Trophoblast cell (in vitro differentiated cells and primary cell): ENCODE results near the gene EVC.

Source experiments
- DNase-seq, 2 donors: peaks; one replicate each; pipeline ENCODE4 v3.0.0-alpha.2; 2016
- H2AFZ ChIP-seq: 2 replicates; pipeline ENCODE4 v1.6.1; 2013; ENCODE audit warnings: low read length, moderate library complexity, mild to moderate bottlenecking; ENCODE audit not compliant: insufficient read depth, poor library complexity
- H2AK5ac ChIP-seq: 2 replicates; pipeline ENCODE4 v1.6.1; 2013; ENCODE audit warnings: mild to moderate bottlenecking, low read length
- H2BK120ac ChIP-seq: 2 replicates; pipeline ENCODE4 v1.6.1; 2013; ENCODE audit warnings: low read length, mild to moderate bottlenecking, moderate library complexity; ENCODE audit not compliant: insufficient read depth, poor library complexity
- H2BK12ac ChIP-seq: 2 replicates; pipeline ENCODE4 v1.6.1; 2013; ENCODE audit warnings: mild to moderate bottlenecking, low read length, moderate library complexity
- H2BK5ac ChIP-seq: 2 replicates; pipeline ENCODE4 v1.6.1; 2013; ENCODE audit warnings: low read length, low read depth, moderate library complexity, mild to moderate bottlenecking; ENCODE audit not compliant: poor library complexity
- H3K14ac ChIP-seq: 2 replicates; pipeline ENCODE4 v1.6.1; 2013; ENCODE audit warnings: mild to moderate bottlenecking, low read length
- H3K18ac ChIP-seq: 2 replicates; pipeline ENCODE4 v1.6.1; 2013; ENCODE audit warnings: mild to moderate bottlenecking, low read length
- H3K23ac ChIP-seq: 2 replicates; pipeline ENCODE4 v1.6.1; 2013; ENCODE audit warnings: low read length
- H3K27ac ChIP-seq: 2 replicates; pipeline ENCODE4 v1.5.1; 2013; ENCODE audit warnings: low read depth, mild to moderate bottlenecking, inconsistent platforms, low read length, moderate library complexity
- H3K27me3 ChIP-seq: 2 replicates; pipeline ENCODE4 v1.6.1; 2013; ENCODE audit warnings: inconsistent platforms, mild to moderate bottlenecking, low read length, moderate library complexity; ENCODE audit not compliant: insufficient read depth
- H3K36me3 ChIP-seq, 2 experiments: 1 replicate in 1 of 2; 2 replicates in 1 of 2; pipeline ENCODE4 v1.6.1; 2013; ENCODE audit warnings: low read length in 2 of 2, mild to moderate bottlenecking in 2 of 2, moderate library complexity in 1 of 2; ENCODE audit not compliant: insufficient read depth in 2 of 2, control insufficient read depth in 1 of 2
- H3K4ac ChIP-seq: 2 replicates; pipeline ENCODE4 v1.6.1; 2013; ENCODE audit warnings: low read depth, mild to moderate bottlenecking, low read length, moderate library complexity
- H3K4me1 ChIP-seq, 2 experiments: 1 replicate in 1 of 2; 2 replicates in 1 of 2; pipeline ENCODE4 v1.6.1; 2013; ENCODE audit warnings: low read length in 2 of 2, mild to moderate bottlenecking in 2 of 2, moderate library complexity in 1 of 2; ENCODE audit not compliant: insufficient read depth in 2 of 2, control insufficient read depth in 1 of 2
- H3K4me2 ChIP-seq: 2 replicates; pipeline ENCODE4 v1.6.1; 2013; ENCODE audit warnings: inconsistent platforms, mild to moderate bottlenecking, low read length, moderate library complexity
- H3K4me3 ChIP-seq: 2 replicates; pipeline ENCODE4 v1.5.1; 2013; ENCODE audit warnings: mild to moderate bottlenecking, low read depth, low read length, inconsistent platforms
- H3K79me1 ChIP-seq: one replicate; pipeline ENCODE4 v1.6.1; 2013; ENCODE audit warnings: low read length
- H3K79me2 ChIP-seq: 2 replicates; pipeline ENCODE4 v1.6.1; 2013; ENCODE audit warnings: low read length, mild to moderate bottlenecking; ENCODE audit not compliant: control insufficient read depth, insufficient read depth, poor library complexity
- H3K9ac ChIP-seq: 2 replicates; pipeline ENCODE4 v1.6.1; 2013; ENCODE audit warnings: mild to moderate bottlenecking, low read length
- H3K9me3 ChIP-seq: 2 replicates; pipeline ENCODE4 v1.6.1; 2013; ENCODE audit warnings: low read depth, mild to moderate bottlenecking, control low read depth, inconsistent platforms, low read length; ENCODE audit not compliant: insufficient read depth
- H4K12ac ChIP-seq: 2 replicates; pipeline ENCODE4 v1.6.1; 2013; ENCODE audit warnings: low read depth, mild to moderate bottlenecking, low read length, moderate library complexity
- H4K8ac ChIP-seq: 2 replicates; pipeline ENCODE4 v1.6.1; 2013; ENCODE audit warnings: low read depth, mild to moderate bottlenecking, low read length, moderate library complexity
- H4K91ac ChIP-seq: one replicate; pipeline ENCODE4 v1.6.1; 2013; ENCODE audit warnings: low read depth, mild to moderate bottlenecking, low read length, moderate library complexity
- WGBS: extraction: QIAGEN DNeasy Blood & Tissue Kit; methylation state at CpG from one replicate; pipeline ENCODE4 v1.1.7; 2013; ENCODE audit warnings: missing lambda C conversion rate; ENCODE audit not compliant: insufficient read length, insufficient coverage; ENCODE audit errors: extremely low coverage; 5-methylcytosine and 5-hydroxymethylcytosine counted together

EVC gene

DNA sequence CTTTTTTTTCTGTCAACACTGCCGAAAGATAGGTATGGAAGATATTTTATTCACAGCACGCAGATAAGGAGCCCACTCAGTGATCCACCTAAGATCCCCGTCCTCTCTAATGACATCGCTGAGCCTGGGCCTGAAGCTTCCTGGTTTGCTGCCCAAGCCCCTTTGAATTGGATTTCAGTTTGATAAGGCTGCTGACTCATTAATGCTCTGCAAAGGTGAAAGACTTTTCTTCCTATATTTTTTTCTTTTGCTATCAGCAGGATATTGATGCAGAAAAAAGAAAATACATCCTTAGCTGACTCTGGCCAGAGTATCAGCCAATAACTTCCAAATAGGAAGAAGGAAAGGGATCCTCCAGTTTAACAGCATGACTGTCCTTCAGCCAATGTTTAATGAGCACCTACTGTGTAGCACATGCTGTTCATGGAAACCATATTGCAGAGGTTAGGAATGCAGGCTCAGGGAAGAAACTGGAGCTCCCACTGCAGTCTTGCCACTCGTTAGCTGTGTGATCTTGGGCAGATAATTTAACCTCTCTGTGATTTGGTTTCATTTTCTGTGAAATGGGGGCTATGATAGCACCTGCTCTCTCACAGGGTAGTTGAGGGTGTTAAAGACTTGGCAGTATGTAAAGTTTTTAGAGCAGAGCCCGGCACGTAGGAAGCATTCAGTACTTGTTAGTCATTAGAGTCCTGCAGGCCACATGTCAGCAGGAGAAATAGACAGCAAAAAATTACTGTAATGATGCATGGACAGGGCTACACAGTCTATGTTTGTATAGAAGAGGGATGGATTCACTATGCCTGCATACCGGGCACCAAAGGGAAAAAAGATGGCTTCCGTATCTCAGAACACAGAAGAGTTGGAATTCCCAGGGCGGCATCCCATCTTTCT, 39.3 kb downstream of the EVC start:
- Histone ChIP-seq H3K79me2 (no peaks in the 10 kb centered on the region), H3K4me1 (no peaks in the 10 kb centered on the region), H3K27me3 (no peaks in the 10 kb centered on the region), H2AK5ac (no peak overlapping the region), H3K36me3 (peaks cover 34% of the 10 kb centered on the region in 2 experiments), H3K18ac (no peak overlapping the region), H3K27ac (no peak overlapping the region), H2BK120ac (no peak overlapping the region), H3K4me3 (no peak overlapping the region), H2BK12ac (no peak overlapping the region), H4K8ac (no peak overlapping the region), H3K4me2 (no peak overlapping the region), H3K9ac (no peak overlapping the region), H4K91ac (no peak overlapping the region), H3K23ac (no peak overlapping the region), H3K4ac (no peak overlapping the region), H3K79me1 (no peaks in the 10 kb centered on the region), H3K14ac (no peak overlapping the region), H2AFZ (no peak overlapping the region), H4K12ac (no peak overlapping the region), H2BK5ac (no peak overlapping the region), H3K9me3 (no peaks in the 10 kb centered on the region)
- peak in 1 of 2 donors; percentile 45 for DNase-seq
- WGBS, result no CpG with 5 or more reads among the region's 10 CpGs

DNA sequence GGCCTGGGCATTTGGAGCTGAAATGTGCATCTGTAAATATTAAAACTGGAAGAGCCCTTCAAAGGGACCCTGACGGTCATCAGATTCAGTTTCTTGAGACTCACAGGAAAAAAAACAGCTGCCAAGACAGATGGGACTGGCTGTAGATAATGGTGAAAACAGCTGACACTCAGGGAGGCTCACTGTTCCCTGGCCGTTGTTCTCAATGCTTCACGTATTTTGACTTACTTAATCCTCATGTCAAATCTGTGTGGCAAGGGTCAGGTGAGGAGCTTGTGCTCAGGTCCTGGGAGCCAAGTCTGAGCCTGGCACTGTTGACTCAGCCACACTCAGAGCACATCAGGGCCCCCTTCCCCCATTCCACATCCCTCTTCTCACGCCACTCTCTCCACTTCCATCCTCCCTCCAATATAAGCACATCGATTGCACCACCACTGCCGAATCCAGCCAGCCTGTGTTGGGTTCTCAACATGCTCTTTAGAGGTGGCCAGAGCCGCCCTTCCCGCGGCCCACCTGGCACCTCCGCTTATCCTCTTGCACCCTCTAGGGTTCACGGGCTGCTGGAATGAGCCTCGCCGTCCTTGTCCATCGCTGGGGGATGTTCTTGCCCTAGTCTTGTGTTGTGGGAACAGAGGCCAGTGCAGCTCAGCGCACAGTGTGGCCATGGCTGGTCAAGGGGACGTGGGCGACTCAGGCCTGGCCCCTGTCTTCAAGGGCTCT, 40.1 kb downstream of the EVC start:
- no peak overlapping the region for H3K4me3 ChIP-seq
- H3K18ac ChIP-seq, result no peak overlapping the region
- no peak overlapping the region for H3K23ac ChIP-seq
- no peak overlapping the region for H3K14ac ChIP-seq
- no peak overlapping the region for H2AK5ac ChIP-seq
- H2BK120ac ChIP-seq, result no peak overlapping the region
- no peaks in the 10 kb centered on the region for H3K27me3 ChIP-seq
- no peaks in the 10 kb centered on the region for H3K79me2 ChIP-seq
- no peak overlapping the region for H2BK12ac ChIP-seq
- H3K36me3 ChIP-seq, result peaks cover 35 to 41% of the 10 kb centered on the region in 2 experiments
- no peak overlapping the region for H2BK5ac ChIP-seq
- H4K8ac ChIP-seq, result no peak overlapping the region
- no CpG with 5 or more reads among the region's 17 CpGs for WGBS
- H4K91ac ChIP-seq, result no peak overlapping the region
- H4K12ac ChIP-seq, result no peak overlapping the region
- no peak overlapping the region for H3K9ac ChIP-seq
- no peaks in the 10 kb centered on the region for H3K9me3 ChIP-seq
- H3K4me2 ChIP-seq, result no peak overlapping the region
- H3K27ac ChIP-seq, result no peak overlapping the region
- H3K4me1 ChIP-seq, result no peaks in the 10 kb centered on the region
- no peak overlapping the region for H3K4ac ChIP-seq
- H3K79me1 ChIP-seq, result no peaks in the 10 kb centered on the region
- peak in 1 of 2 donors; percentile 17 for DNase-seq
- no peak overlapping the region for H2AFZ ChIP-seq

DNA sequence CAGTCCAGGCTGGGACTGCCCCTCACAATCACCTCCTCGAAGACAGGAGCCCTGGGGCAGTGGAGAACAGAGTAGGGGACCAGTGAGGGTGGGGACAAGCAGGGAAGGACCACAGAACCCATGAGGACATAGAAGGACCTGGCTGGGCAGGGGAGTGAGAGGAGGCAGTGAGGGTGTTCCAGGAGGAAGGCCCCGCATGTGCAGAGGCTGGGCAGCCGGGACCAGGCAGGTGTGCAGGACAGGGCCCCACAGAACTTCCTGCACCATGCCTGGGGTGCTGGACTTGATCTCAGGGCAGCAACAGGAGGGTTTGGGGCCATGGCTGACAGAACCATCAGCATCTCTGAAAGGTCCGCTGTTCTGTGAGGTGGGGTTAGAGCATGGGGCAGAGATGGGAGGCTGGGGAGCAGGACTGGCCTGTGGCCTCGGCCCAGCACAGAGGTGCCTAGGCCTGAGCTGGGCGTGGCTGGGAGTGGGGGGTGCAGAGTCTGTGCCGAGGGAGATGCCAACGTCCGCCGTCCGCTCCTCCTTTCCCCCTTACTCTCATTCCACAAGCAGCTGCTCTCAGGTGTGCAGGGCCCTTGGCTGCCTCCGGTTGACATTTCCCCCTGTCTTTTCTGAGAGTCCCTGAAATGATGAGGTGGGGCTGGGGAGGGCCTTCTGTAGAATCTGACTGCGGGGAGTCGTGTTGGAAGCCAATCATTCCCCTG, 40.8 kb downstream of the EVC start:
- no peak overlapping the region for H2AFZ ChIP-seq
- WGBS, result no CpG with 5 or more reads among the region's 14 CpGs
- no peaks in the 10 kb centered on the region for H3K4me1 ChIP-seq
- H3K4me3 ChIP-seq, result no peak overlapping the region
- H4K8ac ChIP-seq, result no peak overlapping the region
- no peaks in the 10 kb centered on the region for H3K79me1 ChIP-seq
- H3K27me3 ChIP-seq, result no peaks in the 10 kb centered on the region
- H3K18ac ChIP-seq, result no peak overlapping the region
- no peaks in the 10 kb centered on the region for H3K79me2 ChIP-seq
- H2AK5ac ChIP-seq, result no peak overlapping the region
- H4K12ac ChIP-seq, result no peak overlapping the region
- H2BK12ac ChIP-seq, result no peak overlapping the region
- no peak overlapping the region for H3K14ac ChIP-seq
- no peak overlapping the region for H2BK5ac ChIP-seq
- H3K4me2 ChIP-seq, result no peak overlapping the region
- no peak overlapping the region for H3K4ac ChIP-seq
- peaks cover 41 to 47% of the 10 kb centered on the region in 2 experiments for H3K36me3 ChIP-seq
- H4K91ac ChIP-seq, result no peak overlapping the region
- no peak overlapping the region for H2BK120ac ChIP-seq
- no peak overlapping the region for H3K9ac ChIP-seq
- no peak overlapping the region for H3K23ac ChIP-seq
- no peak overlapping the region for H3K27ac ChIP-seq
- DNase-seq, result no peak
- H3K9me3 ChIP-seq, result no peaks in the 10 kb centered on the region

DNA sequence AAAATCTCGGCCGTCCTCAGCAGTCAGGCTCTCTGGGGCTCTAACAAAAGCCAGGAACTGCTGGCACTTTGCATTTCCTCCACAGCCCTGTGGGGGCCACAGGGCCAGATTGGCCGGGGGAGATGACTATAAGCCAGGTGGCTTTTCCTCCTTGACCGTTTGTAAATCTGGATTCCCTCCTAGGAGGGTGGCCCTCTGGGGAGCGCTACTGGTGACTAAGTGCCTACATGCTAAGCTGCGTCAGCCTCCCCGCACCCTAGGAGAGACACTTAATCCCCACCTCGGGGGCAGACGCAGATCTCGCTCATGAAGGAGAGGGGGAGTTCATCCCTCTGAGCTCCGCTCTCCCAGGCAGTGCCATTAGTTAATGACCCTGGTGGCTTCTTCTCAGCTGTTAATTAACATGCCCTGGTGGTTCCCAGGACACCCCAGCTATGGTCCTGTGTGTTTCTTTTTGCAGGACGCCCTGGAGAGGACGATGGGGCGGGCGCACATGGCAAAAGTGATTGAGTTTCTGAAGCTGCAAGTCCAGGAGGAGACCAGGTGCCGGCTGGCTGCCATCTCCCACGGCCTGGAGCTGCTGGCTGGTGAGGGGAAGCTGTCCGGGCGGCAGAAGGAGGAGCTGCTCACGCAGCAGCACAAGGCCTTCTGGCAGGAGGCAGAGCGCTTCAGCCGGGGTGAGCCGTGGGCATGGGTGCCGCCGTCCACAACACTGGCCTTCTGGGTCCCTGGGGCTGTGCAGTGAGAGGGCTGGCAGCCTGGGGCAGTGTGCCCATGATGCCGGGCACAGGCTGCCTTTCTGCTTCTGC, 41.6 kb downstream of the EVC start:
- Histone ChIP-seq H4K12ac (no peak overlapping the region), H3K27ac (no peak overlapping the region), H2BK120ac (no peak overlapping the region), H2AFZ (no peak overlapping the region), H3K4me2 (no peak overlapping the region), H3K27me3 (no peaks in the 10 kb centered on the region), H3K9ac (no peak overlapping the region), H3K4ac (no peak overlapping the region), H3K23ac (no peak overlapping the region), H3K36me3 (peaks cover 47 to 50% of the 10 kb centered on the region in 2 experiments), H4K91ac (no peak overlapping the region), H3K4me1 (no peaks in the 10 kb centered on the region), H3K79me2 (no peaks in the 10 kb centered on the region), H4K8ac (no peak overlapping the region), H3K18ac (no peak overlapping the region), H2BK5ac (no peak overlapping the region), H3K79me1 (no peaks in the 10 kb centered on the region), H3K4me3 (no peak overlapping the region), H2AK5ac (no peak overlapping the region), H3K14ac (no peak overlapping the region), H3K9me3 (peaks cover 4% of the 10 kb centered on the region), H2BK12ac (no peak overlapping the region)
- no CpG with 5 or more reads among the region's 26 CpGs for WGBS
- DNase-seq, result no peak
